Measurements from ENCODE around the gene CMTR1.

The CMTR1 gene

GRCh38 chr6:37514321-37514771 lies 81.3 kb downstream of the CMTR1 start:
- no peak for DNase-seq

GRCh38 chr6:37514837-37515236 lies 81.8 kb downstream of the CMTR1 start:
- DNase-seq: no peak

GRCh38 chr6:37515712-37516075 lies 82.7 kb downstream of the CMTR1 start:
- DNase-seq: no peak

GRCh38 chr6:37516076-37516919 lies 83.3 kb downstream of the CMTR1 start:
- DNase-seq: no peak

- no peak for DNase-seq
These were observed 83.9 kb downstream of the CMTR1 start for GRCh38 chr6:37516920-37517405.

GRCh38 chr6:37517411-37517812 lies 84.4 kb downstream of the CMTR1 start:
- DNase-seq: no peak

- DNase-seq: no peak
These were observed 85.1 kb downstream of the CMTR1 start for GRCh38 chr6:37518116-37518515.

GRCh38 chr6:37519461-37519860 lies 86.4 kb downstream of the CMTR1 start:
- no peak for DNase-seq

- no peak for DNase-seq
These were observed 87.9 kb downstream of the CMTR1 start for GRCh38 chr6:37520926-37521325.

- no peak for DNase-seq
These were observed 88.7 kb downstream of the CMTR1 start for GRCh38 chr6:37521674-37522073.

GRCh38 chr6:37522836-37523235 lies 89.8 kb downstream of the CMTR1 start:
- no peak for DNase-seq

- no peak for DNase-seq
These were observed 90.4 kb downstream of the CMTR1 start for GRCh38 chr6:37523412-37523811.

- peak in 1 of 2 experiments; percentile 7 for DNase-seq
These were observed 91.3 kb downstream of the CMTR1 start for GRCh38 chr6:37524025-37524969.

GRCh38 chr6:37524970-37525318 lies 91.9 kb downstream of the CMTR1 start:
- DNase-seq: no peak

GRCh38 chr6:37525460-37526357 lies 92.7 kb downstream of the CMTR1 start:
- no peak for DNase-seq

GRCh38 chr6:37528541-37528940 lies 95.5 kb downstream of the CMTR1 start:
- DNase-seq: no peak

GRCh38 chr6:37530297-37530696 lies 97.3 kb downstream of the CMTR1 start:
- DNase-seq: no peak

- DNase-seq: no peak
These were observed 98.0 kb downstream of the CMTR1 start for GRCh38 chr6:37531026-37531425.
